Subcutaneous adipose tissue (tissue), 4 donors: ENCODE measurements around the gene C10orf95. TPM values are rescaled to one million over a fixed set of nuclear protein-coding genes. Genes with fewer than 3 reads are reported as not detected.

Experiments
- total RNA-seq, 4 donors: library from RNA; depleted of rRNA; stranded (reverse); fragments of >200 nt; gene quantifications; one replicate each; pipeline ENCODE4 v1.1.0, GENCODE V29; 2016
- TF ChIP-seq, protein P1 (sequence below): fragments of 450-650 bp; IDR thresholded peaks from one replicate; pipeline ENCODE4 v1.5.1; 2016; ENCODE audit warnings: low read depth, mild to moderate bottlenecking, control low read depth, antibody characterized with exemption, moderate library complexity

C10orf95 gene
- total RNA-seq, 4 donors from 2014 or later, result not detected

- TF ChIP-seq, protein P1, sequence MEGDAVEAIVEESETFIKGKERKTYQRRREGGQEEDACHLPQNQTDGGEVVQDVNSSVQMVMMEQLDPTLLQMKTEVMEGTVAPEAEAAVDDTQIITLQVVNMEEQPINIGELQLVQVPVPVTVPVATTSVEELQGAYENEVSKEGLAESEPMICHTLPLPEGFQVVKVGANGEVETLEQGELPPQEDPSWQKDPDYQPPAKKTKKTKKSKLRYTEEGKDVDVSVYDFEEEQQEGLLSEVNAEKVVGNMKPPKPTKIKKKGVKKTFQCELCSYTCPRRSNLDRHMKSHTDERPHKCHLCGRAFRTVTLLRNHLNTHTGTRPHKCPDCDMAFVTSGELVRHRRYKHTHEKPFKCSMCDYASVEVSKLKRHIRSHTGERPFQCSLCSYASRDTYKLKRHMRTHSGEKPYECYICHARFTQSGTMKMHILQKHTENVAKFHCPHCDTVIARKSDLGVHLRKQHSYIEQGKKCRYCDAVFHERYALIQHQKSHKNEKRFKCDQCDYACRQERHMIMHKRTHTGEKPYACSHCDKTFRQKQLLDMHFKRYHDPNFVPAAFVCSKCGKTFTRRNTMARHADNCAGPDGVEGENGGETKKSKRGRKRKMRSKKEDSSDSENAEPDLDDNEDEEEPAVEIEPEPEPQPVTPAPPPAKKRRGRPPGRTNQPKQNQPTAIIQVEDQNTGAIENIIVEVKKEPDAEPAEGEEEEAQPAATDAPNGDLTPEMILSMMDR, result no peak
These were observed 22.3 kb upstream of the C10orf95 start for GRCh38 chr10:102473445-102474331.

DNA sequence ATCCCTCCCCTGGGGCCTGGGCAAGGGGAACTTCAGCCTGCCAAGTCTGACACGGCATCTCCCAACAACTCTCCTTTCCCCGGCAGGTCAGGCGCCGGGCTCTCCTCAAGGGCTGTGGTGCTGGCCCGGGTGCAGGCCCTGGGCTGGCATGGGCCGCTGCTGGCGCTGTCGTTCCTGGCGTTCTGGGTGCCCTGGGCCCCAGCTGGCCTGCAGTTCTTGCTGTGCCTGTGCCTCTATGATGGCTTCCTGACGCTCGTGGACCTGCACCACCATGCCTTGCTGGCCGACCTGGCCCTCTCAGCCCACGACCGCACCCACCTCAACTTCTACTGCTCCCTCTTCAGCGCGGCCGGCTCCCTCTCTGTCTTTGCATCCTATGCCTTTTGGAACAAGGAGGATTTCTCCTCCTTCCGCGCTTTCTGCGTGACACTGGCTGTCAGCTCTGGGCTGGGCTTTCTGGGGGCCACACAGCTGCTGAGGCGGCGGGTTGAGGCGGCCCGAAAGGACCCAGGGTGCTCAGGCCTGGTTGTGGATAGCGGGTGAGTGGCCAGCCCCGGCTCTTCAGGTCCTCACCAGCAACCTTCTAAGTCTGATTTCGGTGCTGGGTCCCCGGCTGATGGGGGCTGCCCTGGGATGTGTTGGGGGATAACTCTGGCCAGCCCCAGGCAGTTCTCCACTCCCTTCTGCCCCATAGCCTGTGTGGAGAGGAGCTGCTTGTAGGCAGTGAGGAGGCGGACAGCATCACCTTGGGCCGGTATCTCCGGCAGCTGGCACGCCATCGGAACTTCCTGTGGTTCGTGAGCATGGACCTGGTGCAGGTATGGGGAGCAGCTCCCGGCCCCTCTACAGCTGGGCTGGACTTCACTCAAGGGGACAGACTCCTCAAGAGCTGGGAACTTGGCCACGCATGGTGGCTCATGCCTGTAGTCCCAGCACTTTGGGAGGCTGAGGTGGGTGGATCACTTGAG lies 19.5 kb upstream of the C10orf95 start:
- TF ChIP-seq, protein P1, result no peak

GRCh38 chr10:102468683-102469082 lies 17.3 kb upstream of the C10orf95 start:
- TF ChIP-seq, protein P1, result no peak

DNA sequence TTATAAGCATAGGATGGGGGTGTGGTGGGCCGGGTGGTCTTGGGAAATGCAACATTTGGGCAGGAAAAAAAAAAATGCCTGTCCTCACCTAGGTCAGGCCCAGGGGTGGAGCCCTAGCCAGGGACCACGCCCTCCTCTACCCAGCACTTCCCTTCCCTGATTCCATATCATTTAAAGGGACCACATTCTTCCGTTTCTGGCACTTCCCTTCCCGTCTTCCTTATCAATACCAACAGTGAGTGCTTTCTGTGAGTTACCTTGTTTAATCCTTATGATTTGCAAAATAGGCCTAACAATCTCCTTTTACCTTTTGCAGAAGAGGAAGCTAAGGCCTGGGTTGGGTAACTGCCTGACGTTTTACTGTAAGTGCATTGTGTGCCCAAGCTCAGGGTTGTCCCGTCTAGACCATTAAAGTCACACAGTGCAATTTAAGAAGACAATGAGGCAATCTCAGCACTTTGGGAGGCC lies 16.7 kb upstream of the C10orf95 start:
- TF ChIP-seq, protein P1, result no peak

- TF ChIP-seq, protein P1, result no peak
These were observed 16.0 kb upstream of the C10orf95 start for GRCh38 chr10:102467318-102467717.

GRCh38 chr10:102465466-102465865 lies 14.1 kb upstream of the C10orf95 start:
- TF ChIP-seq, protein P1, result no peak

DNA sequence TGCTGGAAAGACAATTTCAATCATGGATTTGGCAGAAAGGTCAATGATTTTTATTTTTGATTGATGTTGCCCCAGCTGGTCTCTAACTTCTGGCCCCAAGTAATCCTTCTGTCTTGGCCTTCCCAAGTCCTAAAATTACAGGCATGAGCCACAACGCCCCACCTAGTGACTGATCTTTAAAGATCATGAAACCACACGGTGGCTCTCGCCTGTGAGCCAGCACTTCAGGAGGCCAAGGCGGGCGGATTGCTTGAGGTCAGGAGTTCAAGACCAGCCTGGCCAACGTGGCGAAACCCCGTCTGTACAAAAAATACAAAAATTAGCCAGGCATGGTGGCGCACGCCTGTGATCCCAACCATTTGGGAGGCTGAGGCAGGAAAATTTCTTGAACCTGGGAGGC lies 12.6 kb upstream of the C10orf95 start:
- TF ChIP-seq, protein P1, result no peak
